ENCODE results near the gene ZNF667. TPM values are rescaled to one million over a fixed set of nuclear protein-coding genes. Genes with fewer than 3 reads are reported as not detected.

Gene ZNF667
- 5.8 and 7.7 TPM in 2 replicates for total RNA-seq

GRCh38 chr19:56476651-56477428 lies at the start of gene ZNF667:
Gene ZNF667 (minus strand): TSS chr19:56477345. CDS start chr19:56462370, 14,975 bp downstream.
- Histone ChIP-seq H3K4me2 (ENCODE audit: insufficient read depth, low read length) (peak within 1 kb of the TSS; percentile 98), H3K36me3 (ENCODE audit: insufficient read depth, low read length) (no peaks in the 10 kb centered on the region)
- TF ChIP-seq CTCF (IDR thresholded peaks at IDR 0.05; ENCODE audit: extremely low read depth, low read depth, low read length), result no peak

GRCh38 chr19:56525214-56525860 lies 48.2 kb upstream of the ZNF667 start:
- H3K4me1 ChIP-seq (ENCODE audit: insufficient read depth, low read length), result no peaks in the 10 kb centered on the region
- H3K4me2 ChIP-seq (ENCODE audit: insufficient read depth, low read length), result no peak overlapping the region
- no peaks in the 10 kb centered on the region for H3K36me3 ChIP-seq (ENCODE audit: insufficient read depth, low read length)
- peaks cover 40% of the 10 kb centered on the region for H3K9me3 ChIP-seq (ENCODE audit: low read depth, low read length)
- H3K27ac ChIP-seq (ENCODE audit: low read depth, low read length), result no peak overlapping the region
- no peaks in the 10 kb centered on the region for H3K79me2 ChIP-seq (ENCODE audit: insufficient read depth, low read length)
- no peak overlapping the region for H2AFZ ChIP-seq (ENCODE audit: low read length)
- H4K20me1 ChIP-seq (ENCODE audit: insufficient read depth, low read length), result no peaks in the 10 kb centered on the region
- no peak for DNase-seq (ENCODE audit: insufficient read length, low spot score, missing footprints)
- no peaks in the 10 kb centered on the region for H3K27me3 ChIP-seq (ENCODE audit: insufficient read depth, low read length)
- TF ChIP-seq CTCF (IDR thresholded peaks at IDR 0.05; ENCODE audit: extremely low read depth, low read depth, low read length), result no peak
- no peak overlapping the region for H3K4me3 ChIP-seq (ENCODE audit: insufficient read depth, low read length)

More at GRCh38 chr19:56476651-56477428, at the start of gene ZNF667:
- DNase-seq (ENCODE audit: insufficient read length, low spot score, missing footprints), result peak; percentile 82
- Histone ChIP-seq H2AFZ (ENCODE audit: low read length) (peak within 1 kb of the TSS; percentile 100), H3K4me3 (ENCODE audit: insufficient read depth, low read length) (peak within 1 kb of the TSS; percentile 96), H3K27ac (ENCODE audit: low read depth, low read length) (peak within 1 kb of the TSS; percentile 81), H4K20me1 (ENCODE audit: insufficient read depth, low read length) (no peaks in the 10 kb centered on the region), H3K9me3 (ENCODE audit: low read depth, low read length) (no peaks in the 10 kb centered on the region), H3K79me2 (ENCODE audit: insufficient read depth, low read length) (peaks cover 40% of the 10 kb centered on the region), H3K4me1 (ENCODE audit: insufficient read depth, low read length) (peaks cover 11% of the 10 kb centered on the region), H3K27me3 (ENCODE audit: insufficient read depth, low read length) (no peaks in the 10 kb centered on the region)

GRCh38 chr19:56508290-56508778 lies 31.2 kb upstream of the ZNF667 start:
- no peak for TF ChIP-seq CTCF (IDR thresholded peaks at IDR 0.05; ENCODE audit: extremely low read depth, low read depth, low read length)
- H3K27ac ChIP-seq (ENCODE audit: low read depth, low read length), result peak overlapping the region; percentile 95

More at GRCh38 chr19:56508290-56508778, 31.2 kb upstream of the ZNF667 start:
- H3K27me3 ChIP-seq (ENCODE audit: insufficient read depth, low read length), result no peaks in the 10 kb centered on the region
- peaks cover 4% of the 10 kb centered on the region for H3K79me2 ChIP-seq (ENCODE audit: insufficient read depth, low read length)
- H2AFZ ChIP-seq (ENCODE audit: low read length), result peak overlapping the region; percentile 95
- peak; percentile 69 for DNase-seq (ENCODE audit: insufficient read length, low spot score, missing footprints)
- H3K4me2 ChIP-seq (ENCODE audit: insufficient read depth, low read length), result peak overlapping the region; percentile 93
- H4K20me1 ChIP-seq (ENCODE audit: insufficient read depth, low read length), result no peaks in the 10 kb centered on the region
- H3K36me3 ChIP-seq (ENCODE audit: insufficient read depth, low read length), result no peaks in the 10 kb centered on the region
- peak overlapping the region; percentile 89 for H3K4me3 ChIP-seq (ENCODE audit: insufficient read depth, low read length)
- H3K4me1 ChIP-seq (ENCODE audit: insufficient read depth, low read length), result peaks cover 12% of the 10 kb centered on the region
- no peaks in the 10 kb centered on the region for H3K9me3 ChIP-seq (ENCODE audit: low read depth, low read length)
